Measurements from ENCODE around the gene SH2D5.

The SH2D5 gene

DNA sequence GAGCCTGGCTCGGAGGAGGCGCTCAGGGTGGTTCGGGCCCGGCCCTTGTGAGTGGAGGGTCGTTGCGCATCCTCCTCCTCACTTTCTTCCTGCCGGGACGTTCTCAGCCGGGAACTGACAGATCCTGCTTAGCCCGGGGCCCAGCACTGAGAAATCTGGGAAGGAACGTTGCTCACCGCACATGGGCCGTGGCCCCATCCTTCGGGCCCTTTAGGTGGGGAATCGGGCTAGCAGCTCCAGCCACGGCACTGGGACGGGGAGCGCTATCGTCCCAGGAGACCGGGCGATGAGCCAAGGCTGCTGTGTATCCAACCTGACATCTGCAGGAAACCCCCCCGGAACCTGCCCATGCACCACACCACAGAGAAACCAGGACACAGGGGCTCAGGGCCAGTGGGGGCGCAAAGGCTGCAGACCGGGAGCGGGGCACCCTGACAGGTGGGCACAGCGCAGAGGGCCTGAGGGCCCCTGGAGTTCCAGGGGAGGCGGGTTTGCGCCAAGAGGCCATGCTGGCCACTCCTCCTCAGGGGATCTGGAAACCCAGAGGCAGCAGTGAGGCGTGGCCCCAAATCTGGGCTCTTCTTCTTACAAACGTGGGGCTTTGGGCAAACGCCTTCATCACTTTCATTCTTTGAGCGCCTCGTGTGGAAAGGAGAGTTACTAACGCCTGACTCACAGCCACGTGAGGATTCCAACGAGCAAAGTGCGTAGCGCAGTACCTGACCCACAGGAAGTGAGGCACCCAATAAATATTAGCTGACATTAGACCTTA, at the start of gene SH2D5:
TSS of gene SH2D5 (minus strand) at position 116 of the 772 bp plus-strand sequence. CDS start 4,659 bp downstream, outside the sequence.
- FAIRE-seq: no peak

DNA sequence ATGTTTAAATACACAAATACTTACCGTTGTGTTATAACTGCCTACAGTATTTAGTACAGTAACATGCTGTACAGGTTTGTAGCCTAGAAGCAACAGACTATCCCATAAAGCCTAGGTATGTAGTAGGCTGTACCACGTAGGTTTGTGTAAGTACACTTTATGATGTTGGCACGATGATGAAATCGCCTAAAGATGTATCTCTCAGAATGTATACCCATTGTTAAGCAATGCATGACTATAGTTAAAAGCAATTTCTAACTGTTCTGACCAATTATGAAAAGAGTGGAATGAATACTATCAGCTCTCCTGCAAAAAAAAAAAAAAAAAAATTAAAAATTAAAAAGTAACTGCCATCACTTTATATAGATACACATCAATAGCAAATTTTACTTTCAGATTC, 43.2 kb upstream of the SH2D5 start:
- no peak for FAIRE-seq

DNA sequence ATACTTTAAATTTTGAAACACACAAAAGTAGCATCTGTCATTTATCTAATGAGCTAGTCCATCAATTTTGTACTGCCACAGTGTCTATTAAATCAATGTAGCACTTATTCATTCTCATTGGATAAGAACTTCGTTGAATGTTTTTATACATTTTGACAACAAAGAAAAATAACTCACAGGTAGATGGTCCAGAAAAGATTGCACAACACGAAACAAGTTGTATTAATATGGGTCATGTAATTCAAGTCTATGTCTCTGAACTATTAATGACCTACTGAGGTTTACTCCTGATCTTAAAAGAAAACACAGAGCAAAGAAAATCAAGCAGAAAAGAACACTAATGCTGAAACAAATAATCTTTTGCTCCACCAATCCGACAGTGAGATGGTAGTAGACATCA, 39.3 kb upstream of the SH2D5 start:
- no peak for FAIRE-seq

DNA sequence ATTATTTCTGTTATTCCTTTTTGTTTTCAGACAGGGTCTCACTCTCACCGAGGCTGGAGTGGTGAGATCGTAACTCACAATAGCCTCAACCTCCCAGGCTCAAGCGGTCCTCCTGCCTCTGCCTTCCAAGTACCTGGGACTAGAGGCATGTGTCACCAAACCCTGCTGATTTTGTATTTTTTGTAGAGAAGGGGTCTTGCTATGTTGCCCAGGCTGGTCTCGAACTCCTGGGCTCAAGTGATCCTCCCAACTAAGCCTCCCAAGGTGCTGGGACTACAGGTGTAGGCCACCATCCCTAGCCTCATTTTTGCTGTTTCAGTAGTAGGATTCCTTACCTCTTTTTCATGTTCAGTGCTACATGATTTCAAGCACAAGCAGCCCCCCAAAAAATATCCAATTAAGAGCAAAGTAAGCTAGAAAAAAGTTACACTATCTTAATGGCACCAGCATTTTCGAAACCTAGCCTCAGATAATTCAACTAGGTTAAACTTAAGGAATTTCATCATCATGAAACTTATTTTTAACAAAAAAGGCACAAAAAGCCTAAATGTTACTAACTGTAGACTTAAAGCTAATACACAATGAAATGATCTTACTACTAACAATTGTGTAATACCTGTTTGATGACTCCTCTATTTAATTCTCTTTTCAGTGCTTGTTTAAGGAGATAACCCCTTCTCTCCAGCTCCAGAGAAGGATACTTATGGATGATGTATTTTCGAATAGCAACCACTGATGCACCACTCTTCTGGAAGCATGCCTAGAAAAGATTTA, 38.0 kb upstream of the SH2D5 start:
- FAIRE-seq: no peak

DNA sequence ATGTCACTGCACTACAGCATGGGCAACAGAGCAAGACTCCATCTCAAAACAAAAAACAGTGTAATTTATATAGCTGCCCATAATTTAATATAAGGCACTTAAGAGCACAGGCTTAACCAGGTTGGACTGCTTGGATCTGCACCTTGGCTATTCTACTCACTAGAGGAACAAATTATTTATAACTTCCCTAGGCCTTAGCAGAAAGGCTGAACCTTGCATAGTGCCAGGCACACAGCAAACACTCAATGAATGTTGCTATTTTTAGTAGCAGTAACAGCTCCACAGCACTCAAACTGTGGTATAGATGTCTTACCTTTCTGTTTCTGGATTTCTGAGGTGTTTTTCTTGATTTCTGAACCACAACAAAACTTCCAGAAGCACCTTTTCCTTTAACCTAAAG, 34.8 kb upstream of the SH2D5 start:
- FAIRE-seq: no peak

DNA sequence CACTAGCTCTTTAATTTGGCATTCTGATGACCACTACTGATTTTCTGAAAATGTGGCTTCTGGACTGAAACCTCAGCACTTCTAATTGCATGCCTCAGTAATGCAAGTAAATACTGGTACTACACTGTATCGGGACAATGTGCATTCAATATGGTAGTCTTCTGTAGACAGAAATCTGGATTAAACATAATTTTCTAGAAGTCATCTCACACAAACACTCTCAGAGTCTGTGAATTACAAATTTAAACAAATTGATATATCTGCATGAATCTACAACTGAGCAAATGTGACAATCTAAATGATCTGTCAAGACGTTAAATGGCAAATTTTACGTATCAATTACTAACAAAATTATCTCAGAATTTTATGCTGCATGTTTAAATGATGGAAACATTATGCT, 30.9 kb upstream of the SH2D5 start:
- no peak for FAIRE-seq

GRCh38 chr1:20760322-20760721, 27.8 kb upstream of the SH2D5 start:
- no peak for FAIRE-seq

- FAIRE-seq: no peak
Observed at GRCh38 chr1:20753589-20753988, 21.1 kb upstream of the SH2D5 start.

- no peak for FAIRE-seq
Observed at GRCh38 chr1:20751462-20751990, 19.0 kb upstream of the SH2D5 start.

DNA sequence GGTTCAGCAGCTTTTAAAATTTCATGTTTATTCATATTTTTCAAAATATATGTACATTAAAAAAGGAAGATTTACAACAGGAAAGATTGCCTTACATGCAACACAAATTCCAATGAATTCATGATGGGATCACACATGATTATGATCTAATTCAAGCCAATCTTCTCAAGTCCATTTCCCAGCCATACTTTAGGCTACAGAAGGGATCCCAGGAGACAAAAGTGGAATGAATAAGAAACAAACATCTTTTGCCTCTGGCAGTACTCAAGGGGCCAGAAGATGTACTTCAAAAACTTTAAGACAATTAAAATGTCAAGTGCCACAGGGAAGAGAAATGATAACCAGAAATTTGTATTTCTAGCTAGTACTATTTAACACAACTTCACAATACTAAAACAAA, 10.2 kb upstream of the SH2D5 start:
- FAIRE-seq: no peak

DNA sequence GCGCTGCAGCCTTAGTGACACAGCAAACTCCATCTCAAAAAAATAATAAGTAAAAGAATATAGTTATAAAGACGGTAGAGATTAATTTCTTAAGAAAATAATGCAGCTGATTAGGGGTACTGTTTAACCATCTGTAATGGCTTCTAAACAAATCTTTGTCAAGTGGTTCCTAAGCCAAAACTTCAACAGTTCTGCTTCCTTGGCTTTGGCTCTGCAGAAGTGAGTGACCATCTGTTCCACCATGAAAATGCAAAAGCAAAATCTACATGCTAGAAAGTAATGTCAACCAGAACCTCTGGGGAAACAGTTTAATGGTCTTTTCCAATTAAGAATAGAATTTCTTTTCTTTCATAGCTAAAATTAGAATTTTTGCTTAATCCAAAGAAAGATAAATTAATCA, 8.3 kb upstream of the SH2D5 start:
- FAIRE-seq: no peak

- FAIRE-seq: no peak
Observed at GRCh38 chr1:20739225-20739624, 6.7 kb upstream of the SH2D5 start.

DNA sequence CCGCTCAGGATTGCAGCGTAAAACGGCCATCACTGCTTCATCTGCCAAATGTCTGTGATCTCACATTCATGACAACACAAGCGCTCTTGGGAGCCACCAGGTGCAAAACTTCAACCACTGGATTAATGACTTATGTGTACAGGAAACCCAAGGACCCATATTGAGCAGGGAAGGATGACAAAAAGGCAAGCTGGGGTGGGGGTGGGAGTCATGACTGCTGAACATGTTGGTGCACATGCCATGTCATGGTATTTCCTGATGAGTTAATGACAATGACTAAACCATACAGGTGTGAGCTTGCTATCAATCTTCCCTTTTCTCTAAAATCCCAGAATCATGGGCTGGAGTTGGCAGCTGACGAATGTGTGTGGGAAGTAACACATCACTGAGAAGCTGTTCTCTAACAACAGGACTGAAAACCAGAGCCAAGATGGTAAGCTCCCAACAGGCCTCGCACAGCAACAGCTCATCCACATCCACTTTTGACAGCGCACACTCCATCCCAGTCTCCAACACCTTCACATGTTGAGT, 3.1 kb upstream of the SH2D5 start:
- FAIRE-seq: no peak

DNA sequence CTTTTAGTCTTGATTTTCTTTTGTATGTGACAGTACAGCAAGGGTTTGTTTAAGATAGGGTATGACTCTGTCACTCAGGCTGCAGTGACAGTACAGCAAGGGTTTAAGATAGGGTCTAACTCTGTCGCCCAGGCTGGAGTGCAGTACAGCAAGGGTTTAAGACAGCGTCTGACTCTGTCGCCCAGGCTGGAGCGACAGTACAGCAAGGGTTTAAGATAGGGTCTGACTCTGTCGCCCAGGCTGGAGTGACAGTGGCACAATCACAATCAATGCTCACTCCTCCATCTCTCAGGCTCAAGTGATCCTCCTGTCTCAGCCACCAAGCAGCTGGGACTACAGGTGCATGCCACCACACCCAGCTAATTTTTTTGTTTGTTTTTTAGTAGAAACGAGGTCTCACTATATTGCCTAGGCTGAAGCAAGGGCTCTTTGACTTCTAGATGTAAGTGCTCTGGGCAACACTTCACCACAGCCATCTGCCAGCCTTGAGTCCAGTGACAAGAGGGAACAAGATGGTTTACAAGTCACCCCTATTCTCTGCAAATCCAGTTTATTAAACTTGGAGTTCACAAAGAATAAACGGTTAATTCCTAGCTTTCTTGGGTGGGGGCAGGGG, 965 bp upstream of the SH2D5 start:
- no peak for FAIRE-seq

GRCh38 chr1:20732071-20732587, 374 bp downstream of the SH2D5 start:
- no peak for FAIRE-seq

DNA sequence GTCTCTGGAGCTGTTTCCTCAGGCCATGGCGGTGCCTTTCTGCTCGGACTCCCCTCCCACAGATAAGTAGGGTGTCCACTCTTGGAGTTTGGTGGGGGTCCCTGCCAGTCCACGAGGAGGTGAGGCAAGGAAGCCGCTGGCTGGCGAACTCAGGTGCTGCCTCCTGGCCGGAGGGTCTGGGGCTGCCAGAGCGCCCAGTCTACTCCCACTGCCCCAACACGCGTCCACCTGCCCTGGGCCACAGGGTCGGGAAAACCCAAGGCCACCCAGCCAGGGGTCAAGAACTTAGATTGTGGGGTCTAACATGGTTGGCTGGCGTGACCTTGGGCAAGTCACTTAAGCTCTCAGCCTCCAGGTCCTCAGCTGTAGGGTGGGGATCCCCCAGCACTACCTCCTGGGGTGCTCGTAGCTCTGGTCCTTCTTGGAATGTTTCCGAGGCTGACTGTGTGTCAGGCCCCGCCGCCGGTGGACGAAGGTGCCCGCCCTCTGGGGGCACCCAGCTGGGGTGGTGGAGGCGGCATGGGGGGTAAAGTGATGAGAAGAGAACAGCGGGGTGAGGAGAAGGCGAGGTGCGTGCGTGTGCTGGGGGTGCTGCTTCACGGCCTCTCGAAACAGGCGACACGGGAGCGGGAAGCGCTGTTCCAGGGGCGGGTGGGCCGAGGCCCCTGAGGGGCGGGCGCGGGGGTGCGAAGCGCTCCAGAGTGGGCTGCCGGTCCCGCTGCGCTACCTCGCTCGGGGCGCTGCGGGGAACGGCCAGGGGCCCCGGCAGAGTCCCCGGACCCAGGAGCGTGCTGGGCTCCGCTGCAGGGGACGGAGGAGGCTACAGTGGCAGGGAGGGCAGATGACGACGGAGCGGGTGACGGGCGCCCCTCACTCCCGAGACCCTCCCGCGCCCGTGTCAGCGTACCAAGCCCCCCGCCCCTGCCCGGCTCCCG, 1.2 kb downstream of the SH2D5 start:
- FAIRE-seq: no peak

DNA sequence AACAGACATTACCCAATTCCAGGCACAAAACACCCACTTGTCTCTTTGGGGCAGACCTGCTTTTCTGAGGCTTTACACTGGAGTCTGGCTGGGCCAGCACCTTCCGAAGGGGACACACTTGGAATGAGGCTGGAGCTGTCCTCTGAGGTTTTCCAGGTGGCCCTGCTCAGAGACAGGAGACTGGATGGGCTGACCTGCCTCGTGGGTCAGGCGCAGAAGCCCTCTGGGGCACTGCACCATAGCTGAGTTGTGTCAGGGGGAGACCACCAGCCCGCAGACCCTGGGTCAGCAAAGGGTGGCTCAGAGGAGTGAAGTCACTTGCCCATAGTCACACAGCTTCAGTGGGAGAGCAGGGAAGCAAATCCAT, 1.8 kb downstream of the SH2D5 start:
- FAIRE-seq: no peak

- no peak for FAIRE-seq
Observed at GRCh38 chr1:20729990-20730689, 2.4 kb downstream of the SH2D5 start.

GRCh38 chr1:20729155-20729931, 3.2 kb downstream of the SH2D5 start:
- no peak for FAIRE-seq

- FAIRE-seq: no peak
Observed at GRCh38 chr1:20728371-20729154, 3.9 kb downstream of the SH2D5 start.

Data from TTC549 (cell line).